H1 (cell line): ENCODE data around the gene BMPR1A. TPM values are rescaled to one million over a fixed set of nuclear protein-coding genes. Genes with fewer than 3 reads are reported as not detected.
A peak's percentile ranks its signal among the peaks of the same experiment; 100 is the strongest.

Experiments used
- CTCF ChIA-PET: fragments of 300-600 bp; sonication (Branson Sonifier 250); formaldehyde crosslinking; loops from one replicate; lab custom pipeline; 2021; ENCODE audit not compliant: partially characterized antibody; lab: Charles Lee
- POLR2A ChIA-PET: fragments of 300-600 bp; sonication (Branson Sonifier 250); formaldehyde crosslinking; loops from one replicate; lab custom pipeline; 2021; ENCODE audit warnings: inconsistent platforms; ENCODE audit not compliant: partially characterized antibody; lab: Charles Lee
- DNase-seq, 2 experiments: peaks; one replicate each; pipeline versions ENCODE4 v3.0.0 to v3.0.0-alpha.2; 2010 to 2022; ENCODE audit warnings: low spot score in 2 of 2, low read depth in 1 of 2, mixed read lengths in 1 of 2
- FAIRE-seq: peaks from 2 replicates; lab custom pipeline; 2011; peaks lifted over from hg19 to GRCh38; lab: Jason Lieb, UNC
- H2AFZ ChIP-seq: 2 replicates; pipeline ENCODE4 v1.8.1; 2012; ENCODE audit warnings: low read length, inconsistent platforms
- H2AK5ac ChIP-seq: 2 replicates; pipeline ENCODE4 v1.6.1; 2013; ENCODE audit warnings: low read depth, low read length
- H2BK120ac ChIP-seq: replicated peaks from 2 replicates; pipeline ENCODE3; 2013; ENCODE audit warnings: low read depth, low read length, inconsistent platforms
- H2BK12ac ChIP-seq: 2 replicates; pipeline ENCODE4 v1.6.1; 2013; ENCODE audit warnings: low read depth, low read length
- H2BK15ac ChIP-seq: 2 replicates; pipeline ENCODE4 v1.6.1; 2013; ENCODE audit warnings: low read length
- H2BK20ac ChIP-seq: 2 replicates; pipeline ENCODE4 v1.6.1; 2013; ENCODE audit warnings: low read length
- H2BK5ac ChIP-seq: 2 replicates; pipeline ENCODE4 v1.6.1; 2013; ENCODE audit warnings: low read depth, low read length
- H3K14ac ChIP-seq: 2 replicates; pipeline ENCODE4 v1.6.1; 2013; ENCODE audit warnings: inconsistent platforms; ENCODE audit not compliant: insufficient read length
- H3K18ac ChIP-seq: 2 replicates; pipeline ENCODE4 v1.6.1; 2013; ENCODE audit warnings: low read length; ENCODE audit errors: extremely low read depth
- H3K23ac ChIP-seq: 2 replicates; pipeline ENCODE4 v1.6.1; 2013; ENCODE audit warnings: inconsistent platforms; ENCODE audit not compliant: insufficient read length
- H3K23me2 ChIP-seq: 2 replicates; pipeline ENCODE4 v1.6.1; 2013; ENCODE audit warnings: low read depth, low read length
- H3K27ac ChIP-seq: 2 replicates; pipeline ENCODE4 v1.6.1; 2011; ENCODE audit warnings: low read depth, low read length, inconsistent platforms
- H3K27me3 ChIP-seq, 4 experiments: replicated peaks in 1 of 4; 1 replicate in 1 of 4; 2 replicates in 3 of 4; pipeline versions ENCODE4 v1.6.1 to v1.8.1; 2011 to 2013; ENCODE audit warnings: low read length in 3 of 4, mild to moderate bottlenecking in 3 of 4, inconsistent platforms in 2 of 4, mixed read lengths in 2 of 4, moderate library complexity in 1 of 4; ENCODE audit not compliant: control insufficient read depth in 3 of 4, insufficient read depth in 3 of 4; ENCODE audit errors: extremely low read depth in 1 of 4
- H3K36me3 ChIP-seq, 4 experiments: 2 replicates each; pipeline versions ENCODE4 v1.6.1 to v1.8.1; 2011 to 2013; ENCODE audit warnings: mild to moderate bottlenecking in 4 of 4, low read length in 3 of 4, moderate library complexity in 2 of 4, control low read depth in 1 of 4, inconsistent platforms in 1 of 4; ENCODE audit not compliant: insufficient read depth in 4 of 4, control insufficient read depth in 2 of 4
- H3K4ac ChIP-seq: replicated peaks from 2 replicates; pipeline ENCODE3; 2013; ENCODE audit warnings: low read length, low read depth, mixed read lengths, inconsistent platforms; ENCODE audit not compliant: insufficient read length
- H3K4me1 ChIP-seq, 4 experiments: replicated peaks in 1 of 4; 1 replicate in 1 of 4; 2 replicates in 3 of 4; pipeline versions ENCODE4 v1.6.1 to v1.8.1; 2011 to 2013; ENCODE audit warnings: low read length in 3 of 4, inconsistent platforms in 2 of 4, mixed read lengths in 1 of 4; ENCODE audit not compliant: insufficient read depth in 4 of 4, control insufficient read depth in 3 of 4
- H3K4me2 ChIP-seq, 2 experiments: 2 replicates each; pipeline versions ENCODE4 v1.6.1 to v1.8.1; 2011 to 2013; ENCODE audit warnings: low read depth in 2 of 2, low read length in 2 of 2, control low read depth in 1 of 2, inconsistent platforms in 1 of 2, mild to moderate bottlenecking in 1 of 2; ENCODE audit not compliant: insufficient read depth in 1 of 2
- H3K4me3 ChIP-seq, 4 experiments: fragments of 200-600, 300-600 bp in 1 of 4; sonication (generic), shearing (Covaris generic), sonication (Bioruptor Twin) in 1 of 4; 2 replicates each; pipeline versions ENCODE4 v1.5.1 to v1.8.1; 2011 to 2016; ENCODE audit warnings: low read length in 4 of 4, low read depth in 3 of 4, control low read depth in 2 of 4, inconsistent platforms in 2 of 4, mild to moderate bottlenecking in 2 of 4, mixed read lengths in 1 of 4, moderate library complexity in 1 of 4; ENCODE audit not compliant: insufficient read depth in 2 of 4; ENCODE audit errors: extremely low read depth in 1 of 4
- H3K56ac ChIP-seq: replicated peaks from 2 replicates; pipeline ENCODE3; 2013; ENCODE audit warnings: low read depth, mild to moderate bottlenecking, mixed read lengths, low read length, inconsistent platforms; ENCODE audit not compliant: insufficient read length
- H3K79me1 ChIP-seq: 2 replicates; pipeline ENCODE4 v1.6.1; 2013; ENCODE audit warnings: low read depth, low read length, control low read depth
- H3K79me2 ChIP-seq, 2 experiments: 2 replicates each; pipeline versions ENCODE4 v1.6.1 to v1.8.1; 2012 to 2013; ENCODE audit warnings: low read length in 2 of 2, mild to moderate bottlenecking in 2 of 2, inconsistent platforms in 1 of 2; ENCODE audit not compliant: insufficient read depth in 2 of 2, control insufficient read depth in 1 of 2
- H3K9ac ChIP-seq, 4 experiments: replicated peaks in 1 of 4; 1 replicate in 1 of 4; 2 replicates in 3 of 4; pipeline versions ENCODE4 v1.6.1 to v1.8.1; 2011 to 2013; ENCODE audit warnings: low read depth in 3 of 4, low read length in 3 of 4, control low read depth in 2 of 4, mild to moderate bottlenecking in 2 of 4, moderate library complexity in 2 of 4, inconsistent platforms in 1 of 4; ENCODE audit errors: extremely low read depth in 1 of 4
- H3K9me3 ChIP-seq, 2 experiments: 2 replicates each; pipeline versions ENCODE4 v1.6.1 to v1.8.1; 2012 to 2013; ENCODE audit warnings: mild to moderate bottlenecking in 2 of 2, moderate library complexity in 2 of 2, control low read depth in 1 of 2, inconsistent platforms in 1 of 2, low read depth in 1 of 2, low read length in 1 of 2, mixed read lengths in 1 of 2; ENCODE audit not compliant: insufficient read depth in 2 of 2
- H4K20me1 ChIP-seq, 2 experiments: replicated peaks in 1 of 2; 2 replicates each; pipeline versions ENCODE3 to v1.8.1; 2011 to 2013; ENCODE audit warnings: inconsistent platforms in 2 of 2, low read length in 2 of 2, mild to moderate bottlenecking in 1 of 2; ENCODE audit not compliant: insufficient read depth in 2 of 2, control insufficient read depth in 1 of 2
- H4K5ac ChIP-seq: 2 replicates; pipeline ENCODE4 v1.6.1; 2013; ENCODE audit warnings: low read length, low read depth, mixed read lengths, inconsistent platforms; ENCODE audit not compliant: insufficient read length
- H4K8ac ChIP-seq: 2 replicates; pipeline ENCODE4 v1.8.0; 2013; ENCODE audit warnings: mild to moderate bottlenecking, moderate library complexity, low read length, inconsistent platforms; ENCODE audit not compliant: insufficient read depth; ENCODE audit errors: extremely low read depth
- H4K91ac ChIP-seq: replicated peaks from 2 replicates; pipeline ENCODE3; 2013; ENCODE audit warnings: low read length, mixed read lengths, inconsistent platforms; ENCODE audit not compliant: insufficient read length
- BACH1 ChIP-seq: IDR thresholded peaks from 2 replicates; pipeline ENCODE4 v1.6.1; 2012; ENCODE audit warnings: low read length, improper control_type of control experiment
- BCL11A ChIP-seq, 2 experiments: IDR thresholded peaks; one replicate each; pipeline ENCODE4 v1.6.1; 2011; ENCODE audit warnings: low read depth in 2 of 2, low read length in 2 of 2, mild to moderate bottlenecking in 2 of 2
- CTBP2 ChIP-seq: IDR thresholded peaks from 2 replicates; pipeline ENCODE4 v1.7.0; 2011; ENCODE audit warnings: borderline replicate concordance, mild to moderate bottlenecking, moderate library complexity, mixed read lengths, low read length; ENCODE audit not compliant: insufficient read depth, insufficient read length
- EZH2 ChIP-seq: fragments of 200-600 bp; sonication (generic); IDR thresholded peaks from 2 replicates; pipeline ENCODE4 v1.7.1; 2012; ENCODE audit warnings: low read depth, mild to moderate bottlenecking, moderate library complexity, low read length, inconsistent platforms; ENCODE audit not compliant: severe bottlenecking
- KDM1A ChIP-seq: fragments of 200-600, 300-600 bp; sonication (generic); IDR thresholded peaks from 2 replicates; pipeline ENCODE4 v1.7.1; 2016; ENCODE audit warnings: mild to moderate bottlenecking, low read length, borderline replicate concordance
- MAFK ChIP-seq: IDR thresholded peaks from 2 replicates; pipeline ENCODE4 v1.6.1; 2012; ENCODE audit warnings: low read depth, mild to moderate bottlenecking, improper control_type of control experiment, low read length
- PHF8 ChIP-seq: fragments of 200-600 bp; sonication (generic); conservative IDR thresholded peaks from 2 replicates; pipeline ENCODE4 v1.7.1; 2012; ENCODE audit warnings: low read depth, mild to moderate bottlenecking, inconsistent platforms, low read length, moderate library complexity
- POLR2AphosphoS5 ChIP-seq: IDR thresholded peaks from 2 replicates; pipeline ENCODE4 v1.6.1; 2011; ENCODE audit warnings: low read depth, low read length
- RBBP5 ChIP-seq: IDR thresholded peaks from 2 replicates; pipeline ENCODE4 v1.7.1; 2012; ENCODE audit warnings: low read depth, mild to moderate bottlenecking, inconsistent platforms, low read length, moderate library complexity, borderline replicate concordance
- SIRT6 ChIP-seq: IDR thresholded peaks from one replicate; pipeline ENCODE4 v1.7.1; 2012; ENCODE audit warnings: low read length, inconsistent platforms
- TAF7 ChIP-seq: optimal IDR thresholded peaks from 2 replicates; pipeline ENCODE3; 2011; ENCODE audit warnings: low read depth, mild to moderate bottlenecking, inconsistent platforms, low read length, moderate library complexity, borderline replicate concordance
- TEAD4 ChIP-seq: IDR thresholded peaks from 2 replicates; pipeline ENCODE4 v1.6.1; 2012; ENCODE audit warnings: low read depth, low read length, inconsistent platforms, mixed read lengths
- WGBS, 2 experiments: shearing (Covaris generic) in 1 of 2; methylation state at CpG; one replicate each; pipeline versions ENCODE4 v1.1.6 to v1.1.7; 2013 to 2015; ENCODE audit warnings: low lambda C conversion rate in 2 of 2, mixed read lengths in 2 of 2, inconsistent platforms in 1 of 2, low coverage in 1 of 2, missing lambda C conversion rate in 1 of 2; ENCODE audit not compliant: insufficient replicate concordance in 2 of 2, insufficient coverage in 1 of 2, insufficient read length in 1 of 2; ENCODE audit errors: extremely low coverage in 1 of 2, missing lambda C conversion rate in 1 of 2; 5-methylcytosine and 5-hydroxymethylcytosine counted together
- polyA plus RNA-seq, 7 experiments: library from polyadenylated mRNA; depleted of rRNA in 3 of 7; stranded (reverse) in 5 of 7; unstranded in 2 of 7; fragments of >200 nt in 5 of 7; fragments of 200-250 nt in 2 of 7; gene quantifications; 1 replicate in 5 of 7; 2 replicates in 1 of 7; 4 replicates in 1 of 7; pipeline versions ENCODE4 v1.2.1 to v1.2.3, GENCODE V29; 2011 to 2013; ENCODE audit warnings: missing spikeins in 2 of 7, mixed read lengths in 2 of 7
- total RNA-seq: library from RNA; stranded (reverse); fragmentation: NEBNext Ultra II Directional; extraction: Animal tissue kit (Norgen Biotek cat#: 25700); gene quantifications from 2 replicates; pipeline ENCODE4 v1.2.1, GENCODE V29; 2021
- TF ChIP-seq, protein P1 (sequence below): IDR thresholded peaks from 2 replicates; pipeline ENCODE4 v1.6.1; 2011; ENCODE audit warnings: low read length, improper control_type of control experiment

BMPR1A gene
- total and polyA plus RNA-seq, 2 of the 8 experiments (the other 6 are each of a cell fraction or from before 2014, with no cell fraction given) = 34.4 to 129 TPM

DNA sequence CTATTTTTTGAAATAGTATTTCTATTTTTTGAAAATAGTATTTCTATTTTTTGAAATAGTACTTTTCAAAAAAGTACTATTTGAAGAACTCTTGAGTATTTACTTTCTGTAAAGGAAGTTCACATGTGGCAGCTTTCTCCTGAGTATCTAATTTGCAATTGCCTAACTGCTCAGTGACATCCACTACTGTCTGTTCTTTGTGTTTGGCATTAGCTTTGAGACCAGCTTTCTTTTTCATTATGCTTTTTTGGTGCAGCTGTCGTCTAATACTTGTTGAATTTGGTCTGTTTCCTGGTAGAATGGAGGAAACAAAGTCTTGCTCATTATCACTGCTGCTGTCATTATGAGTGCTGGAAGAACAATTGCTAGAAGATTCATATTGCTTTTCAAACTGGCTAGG lies 99.1 kb downstream of the BMPR1A start:
- Histone ChIP-seq H3K36me3 (peaks cover 0 to 24% (median 0%) of the 10 kb centered on the region in 4 experiments; a peak in 2 of 8 replicates), H2BK12ac (no peak overlapping the region), H4K20me1 (no peaks in the 10 kb centered on the region), H3K27ac (no peak overlapping the region), H3K79me2 (peaks cover 0 to 39% of the 10 kb centered on the region in 2 experiments; a peak in 2 of 4 replicates), H2AK5ac (no peak overlapping the region), H2BK5ac (no peak overlapping the region), H3K9me3 (no peaks in the 10 kb centered on the region), H4K8ac (no peak overlapping the region), H3K79me1 (no peaks in the 10 kb centered on the region; the same call in 1 of the 2 replicates), H4K5ac (no peak overlapping the region), H3K4me3 (no peak overlapping the region; a peak in 1 of 8 replicates), H3K27me3 (no peaks in the 10 kb centered on the region), H2BK120ac (no peak overlapping the region), H3K23ac (no peak overlapping the region), H3K4me1 (peaks cover 6 to 22% (median 17%) of the 10 kb centered on the region in 4 experiments; a peak in 5 of 7 replicates), H3K23me2 (no peaks in the 10 kb centered on the region), H3K4me2 (no peak overlapping the region), H2BK15ac (no peak overlapping the region), H4K91ac (no peak overlapping the region), H2AFZ (no peak overlapping the region), H2BK20ac (peak overlapping the region; percentile 87; the same call in 1 of the 2 replicates), H3K56ac (no peak overlapping the region), H3K4ac (no peak overlapping the region), H3K9ac (no peak overlapping the region), H3K14ac (no peak overlapping the region), H3K18ac (peak overlapping the region; percentile 20; the same call in 1 of the 2 replicates)
- WGBS, 2 experiments = 65% methylated on average over 1 of the region's 1 CpG; no CpG with 5 or more reads in 1 of the 2 experiments
- no peak for DNase-seq
- ChIA-PET POLR2A (interaction anchor here (1.2 to 3.5 kb wide), 3 partner anchors 13 to 15 kb away, joined by 3 to 11 read pairs (median 7); no protein-coding TSS in a partner anchor), CTCF (interaction anchor here (0.8 kb wide), 1 partner anchor 12 kb away, joined by 3 read pairs; no protein-coding TSS in a partner anchor)
- FAIRE-seq = no peak
- TF ChIP-seq PHF8 = no peak
- no peak for TF ChIP-seq BCL11A (IDR thresholded peaks at IDR 0.05; ENCODE audit: low read depth in 2 of 2, low read length in 2 of 2)
- no peak for TF ChIP-seq POLR2AphosphoS5
- no peak for TF ChIP-seq CTBP2
- no peak for TF ChIP-seq EZH2
- no peak for TF ChIP-seq BACH1
- TF ChIP-seq, protein P1, sequence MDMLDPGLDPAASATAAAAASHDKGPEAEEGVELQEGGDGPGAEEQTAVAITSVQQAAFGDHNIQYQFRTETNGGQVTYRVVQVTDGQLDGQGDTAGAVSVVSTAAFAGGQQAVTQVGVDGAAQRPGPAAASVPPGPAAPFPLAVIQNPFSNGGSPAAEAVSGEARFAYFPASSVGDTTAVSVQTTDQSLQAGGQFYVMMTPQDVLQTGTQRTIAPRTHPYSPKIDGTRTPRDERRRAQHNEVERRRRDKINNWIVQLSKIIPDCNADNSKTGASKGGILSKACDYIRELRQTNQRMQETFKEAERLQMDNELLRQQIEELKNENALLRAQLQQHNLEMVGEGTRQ = no peak
- no peak for TF ChIP-seq TAF7
- TF ChIP-seq TEAD4 = no peak
- no peak for TF ChIP-seq MAFK
- TF ChIP-seq KDM1A = no peak
- TF ChIP-seq RBBP5 = no peak
- TF ChIP-seq SIRT6 = no peak
